Measurements from ENCODE around the gene CYS1.

The CYS1 gene

GRCh38 chr2:10083692-10084211 lies 3.5 kb upstream of the CYS1 start:
- no peak for DNase-seq (ENCODE audit: insufficient read length, low spot score)
- FAIRE-seq: no peak
- TF ChIP-seq POLR2AphosphoS5 (IDR thresholded peaks at IDR 0.05; ENCODE audit: low read depth, low read length) (no peak), PAX5 (IDR thresholded peaks at IDR 0.05; ENCODE audit: insufficient read depth, low read length, severe bottlenecking) (no peak), SPI1 (IDR thresholded peaks at IDR 0.05; ENCODE audit: low read depth, low read length) (no peak), TAF1 (IDR thresholded peaks at IDR 0.05; ENCODE audit: low read depth, low read length) (no peak), POLR2A (IDR thresholded peaks at IDR 0.05; ENCODE audit: low read depth, low read length) (no peak), POU2F2 (IDR thresholded peaks at IDR 0.05; ENCODE audit: low read depth, low read length) (peak; percentile 93)

- TF ChIP-seq PAX5 (IDR thresholded peaks at IDR 0.05; ENCODE audit: insufficient read depth, low read length, severe bottlenecking) (no peak), TAF1 (IDR thresholded peaks at IDR 0.05; ENCODE audit: low read depth, low read length) (no peak), POLR2A (IDR thresholded peaks at IDR 0.05; ENCODE audit: low read depth, low read length) (no peak), SPI1 (IDR thresholded peaks at IDR 0.05; ENCODE audit: low read depth, low read length) (no peak), POU2F2 (IDR thresholded peaks at IDR 0.05; ENCODE audit: low read depth, low read length) (no peak), POLR2AphosphoS5 (IDR thresholded peaks at IDR 0.05; ENCODE audit: low read depth, low read length) (no peak)
Observed at GRCh38 chr2:10083046-10083445, 2.8 kb upstream of the CYS1 start.

GRCh38 chr2:10080536-10081304 lies 509 bp upstream of the CYS1 start:
- no peak for TF ChIP-seq PAX5 (IDR thresholded peaks at IDR 0.05; ENCODE audit: insufficient read depth, low read length, severe bottlenecking)
- TF ChIP-seq POLR2AphosphoS5 (IDR thresholded peaks at IDR 0.05; ENCODE audit: low read depth, low read length): no peak
- no peak for TF ChIP-seq SPI1 (IDR thresholded peaks at IDR 0.05; ENCODE audit: low read depth, low read length)
- no peak for TF ChIP-seq POU2F2 (IDR thresholded peaks at IDR 0.05; ENCODE audit: low read depth, low read length)
- no peak for TF ChIP-seq POLR2A (IDR thresholded peaks at IDR 0.05; ENCODE audit: low read depth, low read length)
- no peak for TF ChIP-seq TAF1 (IDR thresholded peaks at IDR 0.05; ENCODE audit: low read depth, low read length)
- DNase-seq (ENCODE audit: insufficient read length, low spot score) (no peak), FAIRE-seq (no peak)

More at GRCh38 chr2:10083046-10083445, 2.8 kb upstream of the CYS1 start:
- DNase-seq (ENCODE audit: insufficient read length, low spot score) (no peak), FAIRE-seq (no peak)

GRCh38 chr2:10079266-10079869 lies 843 bp downstream of the CYS1 start:
- FAIRE-seq (no peak), DNase-seq (ENCODE audit: insufficient read length, low spot score) (no peak)
- TF ChIP-seq TAF1 (IDR thresholded peaks at IDR 0.05; ENCODE audit: low read depth, low read length) (no peak), POLR2AphosphoS5 (IDR thresholded peaks at IDR 0.05; ENCODE audit: low read depth, low read length) (no peak), PAX5 (IDR thresholded peaks at IDR 0.05; ENCODE audit: insufficient read depth, low read length, severe bottlenecking) (no peak), POU2F2 (IDR thresholded peaks at IDR 0.05; ENCODE audit: low read depth, low read length) (no peak), POLR2A (IDR thresholded peaks at IDR 0.05; ENCODE audit: low read depth, low read length) (no peak)

- FAIRE-seq (no peak), DNase-seq (ENCODE audit: insufficient read length, low spot score) (no peak)
- TF ChIP-seq POU2F2 (IDR thresholded peaks at IDR 0.05; ENCODE audit: low read depth, low read length): no peak
- TF ChIP-seq PAX5 (IDR thresholded peaks at IDR 0.05; ENCODE audit: insufficient read depth, low read length, severe bottlenecking): no peak
- no peak for TF ChIP-seq POLR2A (IDR thresholded peaks at IDR 0.05; ENCODE audit: low read depth, low read length)
- TF ChIP-seq POLR2AphosphoS5 (IDR thresholded peaks at IDR 0.05; ENCODE audit: low read depth, low read length): no peak
Observed at GRCh38 chr2:10078704-10079265, 1.4 kb downstream of the CYS1 start.

GRCh38 chr2:10078001-10078400 lies 2.2 kb downstream of the CYS1 start:
- no peak for TF ChIP-seq PAX5 (IDR thresholded peaks at IDR 0.05; ENCODE audit: insufficient read depth, low read length, severe bottlenecking)
- no peak for TF ChIP-seq TAF1 (IDR thresholded peaks at IDR 0.05; ENCODE audit: low read depth, low read length)
- TF ChIP-seq POLR2AphosphoS5 (IDR thresholded peaks at IDR 0.05; ENCODE audit: low read depth, low read length): no peak
- TF ChIP-seq POLR2A (IDR thresholded peaks at IDR 0.05; ENCODE audit: low read depth, low read length): no peak
- no peak for TF ChIP-seq POU2F2 (IDR thresholded peaks at IDR 0.05; ENCODE audit: low read depth, low read length)
- no peak for TF ChIP-seq SPI1 (IDR thresholded peaks at IDR 0.05; ENCODE audit: low read depth, low read length)
- DNase-seq (ENCODE audit: insufficient read length, low spot score) (no peak), FAIRE-seq (peak; percentile 80)

GRCh38 chr2:10076988-10077527 lies 3.2 kb downstream of the CYS1 start:
- no peak for FAIRE-seq
- no peak for TF ChIP-seq SPI1 (IDR thresholded peaks at IDR 0.05; ENCODE audit: low read depth, low read length)
- TF ChIP-seq POLR2A (IDR thresholded peaks at IDR 0.05; ENCODE audit: low read depth, low read length): no peak
- TF ChIP-seq POLR2AphosphoS5 (IDR thresholded peaks at IDR 0.05; ENCODE audit: low read depth, low read length): no peak
- no peak for TF ChIP-seq TAF1 (IDR thresholded peaks at IDR 0.05; ENCODE audit: low read depth, low read length)
- TF ChIP-seq POU2F2 (IDR thresholded peaks at IDR 0.05; ENCODE audit: low read depth, low read length): no peak
- no peak for TF ChIP-seq PAX5 (IDR thresholded peaks at IDR 0.05; ENCODE audit: insufficient read depth, low read length, severe bottlenecking)
- DNase-seq (ENCODE audit: insufficient read length, low spot score): no peak

GRCh38 chr2:10076511-10076910 lies 3.7 kb downstream of the CYS1 start:
- FAIRE-seq: no peak
- no peak for TF ChIP-seq POU2F2 (IDR thresholded peaks at IDR 0.05; ENCODE audit: low read depth, low read length)
- TF ChIP-seq SPI1 (IDR thresholded peaks at IDR 0.05; ENCODE audit: low read depth, low read length): no peak
- TF ChIP-seq POLR2AphosphoS5 (IDR thresholded peaks at IDR 0.05; ENCODE audit: low read depth, low read length): no peak

GRCh38 chr2:10075571-10076209 lies 4.5 kb downstream of the CYS1 start:
- TF ChIP-seq POLR2AphosphoS5 (IDR thresholded peaks at IDR 0.05; ENCODE audit: low read depth, low read length) (no peak), TAF1 (IDR thresholded peaks at IDR 0.05; ENCODE audit: low read depth, low read length) (no peak), SPI1 (IDR thresholded peaks at IDR 0.05; ENCODE audit: low read depth, low read length) (no peak), PAX5 (IDR thresholded peaks at IDR 0.05; ENCODE audit: insufficient read depth, low read length, severe bottlenecking) (no peak), POU2F2 (IDR thresholded peaks at IDR 0.05; ENCODE audit: low read depth, low read length) (no peak), POLR2A (IDR thresholded peaks at IDR 0.05; ENCODE audit: low read depth, low read length) (no peak)
- FAIRE-seq: no peak

More at GRCh38 chr2:10076511-10076910, 3.7 kb downstream of the CYS1 start:
- no peak for DNase-seq (ENCODE audit: insufficient read length, low spot score)

More at GRCh38 chr2:10075571-10076209, 4.5 kb downstream of the CYS1 start:
- no peak for DNase-seq (ENCODE audit: insufficient read length, low spot score)

All from GM12891 (cell line).